Ascending aorta (tissue), 2 donors: ENCODE measurements around the gene REXO5. TPM values are rescaled to one million over a fixed set of nuclear protein-coding genes. Genes with fewer than 3 reads are reported as not detected.

ENCODE experiments used
- DNase-seq, 2 donors: peaks; one replicate each; pipeline ENCODE4 v3.0.0-alpha.2; 2019; ENCODE audit warnings: low spot score in 2 of 2
- H3K27ac ChIP-seq, 2 donors: fragments of 200-600 bp; sonication (generic); one replicate each; pipeline ENCODE4 v1.5.1; 2016 to 2017; ENCODE audit warnings: mild to moderate bottlenecking in 1 of 2
- H3K27me3 ChIP-seq: fragments of 200-600 bp; sonication (generic); one replicate; pipeline ENCODE4 v1.5.1; 2017
- H3K36me3 ChIP-seq, 2 donors: fragments of 200-600 bp; sonication (generic); one replicate each; pipeline ENCODE4 v1.5.1; 2016
- H3K4me1 ChIP-seq, 2 donors: fragments of 200-600 bp; sonication (generic); one replicate each; pipeline ENCODE4 v1.5.1; 2016 to 2017; ENCODE audit warnings: mild to moderate bottlenecking in 1 of 2
- H3K4me3 ChIP-seq, 2 donors: fragments of 200-600 bp; sonication (generic); one replicate each; pipeline ENCODE4 v1.5.1; 2016 to 2017; ENCODE audit warnings: mild to moderate bottlenecking in 1 of 2
- H3K9me3 ChIP-seq, 2 donors: fragments of 200-600 bp; sonication (generic); one replicate each; pipeline ENCODE4 v1.5.1; 2016
- CTCF ChIP-seq, 3 experiments: fragments of 200-600 bp in 2 of 3; fragments of 450-650 bp in 1 of 3; sonication (generic) in 2 of 3; IDR thresholded peaks; one replicate each; pipeline ENCODE4 v1.5.1; 2016 to 2019; ENCODE audit warnings: antibody characterized with exemption in 3 of 3, mild to moderate bottlenecking in 1 of 3, moderate library complexity in 1 of 3
- intact Hi-C: fragments of 100-400 bp; cut with DNase I; formaldehyde crosslinking; loops from one replicate; pipeline ENCODE4 v1.15.1; 2023
- total RNA-seq: library from RNA; depleted of rRNA; stranded (reverse); fragments of >200 nt; gene quantifications from one replicate; pipeline ENCODE4 v1.1.0, GENCODE V29; 2016

Gene REXO5
- total RNA-seq, 1 donor from 2014 or later: 2.1 TPM

- no peak for TF ChIP-seq CTCF (IDR thresholded peaks at IDR 0.05)
- intact Hi-C loops: no loop called here
- Histone ChIP-seq H3K27ac (no peak overlapping the region), H3K36me3 (no peaks in the 10 kb centered on the region), H3K9me3 (no peaks in the 10 kb centered on the region), H3K27me3 (no peaks in the 10 kb centered on the region), H3K4me1 (peaks cover 23 to 71% of the 10 kb centered on the region in 2 donors), H3K4me3 (no peak overlapping the region)
- no peak for DNase-seq
Measured at GRCh38 chr16:20875355-20875650, 69.0 kb downstream of the REXO5 start.

GRCh38 chr16:20878682-20879147 lies 72.4 kb downstream of the REXO5 start:
- peak overlapping the region in 1 of 2 donors; percentile 29 for H3K4me3 ChIP-seq
- no peaks in the 10 kb centered on the region for H3K27me3 ChIP-seq
- peak overlapping the region; percentile 73 to 86 for H3K27ac ChIP-seq
- no peaks in the 10 kb centered on the region for H3K36me3 ChIP-seq
- intact Hi-C loops: no loop called here
- no peak for TF ChIP-seq CTCF (IDR thresholded peaks at IDR 0.05)
- DNase-seq: no peak
- peaks cover 8 to 56% of the 10 kb centered on the region in 2 donors for H3K4me1 ChIP-seq
- no peaks in the 10 kb centered on the region for H3K9me3 ChIP-seq

- intact Hi-C loops: loop anchor here (2.0 kb wide), 2 partner anchors 21 to 29 kb away; partner anchors contain the start of genes DCUN1D3 and LYRM1
- no peak for TF ChIP-seq CTCF (IDR thresholded peaks at IDR 0.05)
- H3K27me3 ChIP-seq: no peaks in the 10 kb centered on the region
- H3K27ac ChIP-seq: peak overlapping the region; percentile 73 to 86
- H3K36me3 ChIP-seq: no peaks in the 10 kb centered on the region
- DNase-seq: no peak
- H3K9me3 ChIP-seq: no peaks in the 10 kb centered on the region
- peak overlapping the region; percentile 7 to 29 for H3K4me3 ChIP-seq
- peaks cover 8 to 54% of the 10 kb centered on the region in 2 donors for H3K4me1 ChIP-seq
Measured at GRCh38 chr16:20879175-20880040, 73.1 kb downstream of the REXO5 start.

- intact Hi-C loops: loop anchor here (2.0 kb wide), 2 partner anchors 20 to 30 kb away; partner anchors contain the start of genes DCUN1D3 and LYRM1
- H3K4me3 ChIP-seq: no peak overlapping the region
- H3K27me3 ChIP-seq: no peaks in the 10 kb centered on the region
- no peaks in the 10 kb centered on the region for H3K9me3 ChIP-seq
- H3K27ac ChIP-seq: peak overlapping the region in 1 of 2 donors; percentile 73
- H3K36me3 ChIP-seq: no peaks in the 10 kb centered on the region
- DNase-seq: no peak
- H3K4me1 ChIP-seq: peaks cover 8 to 46% of the 10 kb centered on the region in 2 donors
- no peak for TF ChIP-seq CTCF (IDR thresholded peaks at IDR 0.05)
Measured at GRCh38 chr16:20880867-20881502, 74.7 kb downstream of the REXO5 start.

GRCh38 chr16:20881503-20881878 lies 75.2 kb downstream of the REXO5 start:
- Histone ChIP-seq H3K9me3 (no peaks in the 10 kb centered on the region), H3K4me1 (peaks cover 8 to 48% of the 10 kb centered on the region in 2 donors), H3K27me3 (no peaks in the 10 kb centered on the region), H3K4me3 (no peak overlapping the region), H3K36me3 (no peaks in the 10 kb centered on the region), H3K27ac (peak overlapping the region in 1 of 2 donors; percentile 73)
- intact Hi-C loops: loop anchor here (2.0 kb wide), 2 partner anchors 19 to 31 kb away; partner anchors contain the start of genes DCUN1D3 and LYRM1
- TF ChIP-seq CTCF (IDR thresholded peaks at IDR 0.05): no peak
- no peak for DNase-seq
